Measurements from ENCODE around the gene CCDC74A.
"Not testable (repeated sequence)": the region's sequence is repeated elsewhere in the genome, so short reads cannot be mapped to it uniquely, and the experiment has no call there.

Gene CCDC74A

GRCh38 chr2:131529864-131530445 is 2.3 kb downstream of the CCDC74A start:
- DNase-seq = not testable (repeated sequence)

- DNase-seq = not testable (repeated sequence)
Observed at GRCh38 chr2:131530626-131531344, 3.1 kb downstream of the CCDC74A start.

- not testable (repeated sequence) for DNase-seq
Observed at GRCh38 chr2:131531547-131532185, 4.0 kb downstream of the CCDC74A start.

DNA sequence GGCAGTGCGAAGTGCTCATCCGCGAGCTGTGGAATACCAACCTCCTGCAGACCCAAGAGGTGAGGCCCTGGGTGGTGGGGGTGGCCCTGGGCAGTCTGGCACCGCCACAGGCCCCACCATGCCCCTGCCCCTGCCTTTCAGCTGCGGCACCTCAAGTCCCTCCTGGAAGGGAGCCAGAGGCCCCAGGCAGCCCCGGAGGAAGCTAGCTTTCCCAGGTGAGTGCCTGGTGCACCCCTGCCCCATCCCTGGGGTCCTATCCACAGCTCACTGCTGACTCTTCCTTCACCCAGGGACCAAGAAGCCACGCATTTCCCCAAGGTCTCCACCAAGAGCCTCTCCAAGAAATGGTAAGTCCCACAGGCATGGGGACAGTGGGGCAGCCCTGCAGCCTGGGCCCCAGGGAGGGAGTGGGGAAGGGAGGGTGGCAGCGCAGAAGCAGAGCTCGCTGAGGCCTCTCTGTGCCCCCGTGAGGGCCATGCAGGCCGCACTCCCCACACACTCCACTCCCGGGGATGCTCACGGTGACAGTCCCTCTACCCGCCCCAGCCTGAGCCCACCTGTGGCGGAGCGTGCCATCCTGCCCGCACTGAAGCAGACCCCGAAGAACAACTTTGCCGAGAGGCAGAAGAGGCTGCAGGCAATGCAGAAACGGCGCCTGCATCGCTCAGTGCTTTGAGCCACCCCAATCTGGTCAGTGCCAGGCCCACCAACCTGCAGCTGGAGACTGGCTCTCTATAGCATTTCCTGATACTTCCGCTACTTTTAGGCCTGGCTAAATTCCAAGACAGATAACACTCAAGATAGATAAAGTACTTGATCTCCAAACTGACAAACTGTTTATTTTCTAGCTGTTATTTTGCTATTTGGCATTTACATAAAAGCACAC is 5.3 kb downstream of the CCDC74A start:
- DNase-seq = not testable (repeated sequence)

DNA sequence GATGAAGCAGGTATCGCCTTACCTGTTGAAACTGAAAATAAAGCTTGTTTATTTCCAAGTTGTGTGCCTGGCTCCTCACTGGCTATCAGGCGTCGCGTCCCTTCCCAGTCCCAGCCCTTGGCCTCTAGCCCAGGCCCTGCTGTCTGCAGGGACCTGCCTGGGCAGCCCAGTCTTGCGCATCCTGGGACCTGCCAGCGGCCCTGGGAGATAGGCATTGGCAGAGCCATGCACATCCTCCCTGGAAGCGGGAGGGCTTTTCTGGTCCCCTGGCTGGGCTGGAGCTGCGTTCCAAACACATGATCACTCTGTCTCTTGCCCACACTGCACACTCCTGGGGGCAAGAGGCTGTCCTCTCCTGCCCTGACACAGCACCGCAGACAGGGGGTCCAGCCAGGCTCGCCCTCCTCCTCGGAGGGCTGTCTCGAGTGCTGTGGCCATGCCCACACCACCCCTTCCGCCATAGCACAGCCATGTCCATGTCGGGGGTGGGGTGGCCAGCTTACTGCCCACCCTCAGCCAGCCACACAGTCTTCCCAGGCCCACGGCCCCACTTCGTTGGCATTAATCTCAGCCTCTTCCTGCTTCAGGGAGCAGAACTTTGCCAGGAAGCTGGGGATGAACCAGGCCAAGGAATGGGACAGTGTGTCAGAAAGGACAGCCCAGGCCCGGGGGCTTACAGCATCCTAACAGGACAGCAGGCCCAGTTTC is 6.1 kb downstream of the CCDC74A start:
- DNase-seq = not testable (repeated sequence)

GRCh38 chr2:131534317-131534672 is 6.6 kb downstream of the CCDC74A start:
- not testable (repeated sequence) for DNase-seq

- DNase-seq = not testable (repeated sequence)
Observed at GRCh38 chr2:131534965-131535364, 7.3 kb downstream of the CCDC74A start.

- no peak for DNase-seq
Observed at GRCh38 chr2:131535526-131535925, 7.8 kb downstream of the CCDC74A start.

- DNase-seq = not testable (repeated sequence)
Observed at GRCh38 chr2:131535951-131536826, 8.5 kb downstream of the CCDC74A start.

DNA sequence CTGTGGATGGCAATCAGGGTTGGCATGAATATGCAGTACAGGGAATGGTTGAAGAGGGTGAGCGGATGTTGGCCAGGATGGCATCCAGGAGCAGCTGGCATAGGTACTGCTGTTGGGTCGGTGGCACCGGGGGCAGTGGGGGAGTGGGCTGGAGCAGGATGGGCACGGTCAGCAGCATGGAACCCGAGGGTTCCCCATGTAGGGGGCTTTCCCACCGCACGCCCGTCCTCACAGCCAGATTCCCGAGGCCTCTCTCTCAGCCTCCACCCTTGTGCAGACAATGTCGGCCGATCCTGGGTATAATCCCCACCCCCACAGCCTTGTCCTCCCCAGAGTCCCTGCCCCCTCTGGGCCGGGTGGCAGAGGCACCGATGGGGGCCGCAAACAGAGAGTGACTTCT is 9.2 kb downstream of the CCDC74A start:
- DNase-seq = not testable (repeated sequence)

DNA sequence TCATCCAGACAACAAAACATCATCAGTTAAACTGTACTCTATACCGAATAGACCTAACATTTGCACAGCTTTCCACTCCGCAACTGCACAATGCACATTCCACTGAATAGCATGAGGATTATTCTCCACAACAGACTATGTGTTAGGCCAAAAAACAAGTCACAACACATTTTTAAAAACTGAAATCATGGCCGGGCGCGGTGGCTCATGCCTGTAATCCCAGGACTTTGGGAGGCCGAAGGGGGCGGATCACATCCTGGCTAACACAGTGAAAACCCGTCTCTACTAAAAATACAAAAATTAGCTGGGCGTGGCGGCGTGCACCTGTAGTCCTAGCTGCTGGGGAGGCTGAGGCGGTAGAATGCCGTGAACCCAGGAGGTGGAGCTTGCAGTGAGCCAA is 11.2 kb downstream of the CCDC74A start:
- DNase-seq = not testable (repeated sequence)

GRCh38 chr2:131542438-131543384 is 15.0 kb downstream of the CCDC74A start:
- no peak for DNase-seq

DNA sequence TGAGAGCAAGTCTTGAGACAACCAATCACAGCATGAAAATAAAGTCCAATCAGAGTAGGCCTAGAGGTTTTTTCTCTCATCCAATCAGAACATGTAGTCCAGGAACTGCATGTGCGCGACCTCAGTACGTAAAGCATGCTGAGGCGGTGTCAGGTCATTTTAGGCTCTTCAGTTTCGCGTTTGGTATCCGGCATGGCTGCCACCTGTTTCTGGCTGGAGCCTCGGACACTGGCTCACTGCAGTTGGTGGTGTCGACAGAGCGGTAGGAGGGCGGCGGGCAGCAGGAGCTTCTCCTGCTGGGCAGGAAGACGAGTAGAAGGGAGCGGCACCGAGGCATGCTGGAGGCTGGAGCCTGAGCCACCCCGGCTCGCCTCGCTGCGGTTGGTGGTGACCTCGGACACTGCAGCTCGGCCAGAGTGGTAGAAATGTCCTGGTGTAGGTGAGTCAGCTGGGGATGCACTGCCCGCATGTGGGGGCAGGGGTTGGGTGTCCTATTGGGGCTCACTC is 15.8 kb downstream of the CCDC74A start:
- DNase-seq = no peak

DNA sequence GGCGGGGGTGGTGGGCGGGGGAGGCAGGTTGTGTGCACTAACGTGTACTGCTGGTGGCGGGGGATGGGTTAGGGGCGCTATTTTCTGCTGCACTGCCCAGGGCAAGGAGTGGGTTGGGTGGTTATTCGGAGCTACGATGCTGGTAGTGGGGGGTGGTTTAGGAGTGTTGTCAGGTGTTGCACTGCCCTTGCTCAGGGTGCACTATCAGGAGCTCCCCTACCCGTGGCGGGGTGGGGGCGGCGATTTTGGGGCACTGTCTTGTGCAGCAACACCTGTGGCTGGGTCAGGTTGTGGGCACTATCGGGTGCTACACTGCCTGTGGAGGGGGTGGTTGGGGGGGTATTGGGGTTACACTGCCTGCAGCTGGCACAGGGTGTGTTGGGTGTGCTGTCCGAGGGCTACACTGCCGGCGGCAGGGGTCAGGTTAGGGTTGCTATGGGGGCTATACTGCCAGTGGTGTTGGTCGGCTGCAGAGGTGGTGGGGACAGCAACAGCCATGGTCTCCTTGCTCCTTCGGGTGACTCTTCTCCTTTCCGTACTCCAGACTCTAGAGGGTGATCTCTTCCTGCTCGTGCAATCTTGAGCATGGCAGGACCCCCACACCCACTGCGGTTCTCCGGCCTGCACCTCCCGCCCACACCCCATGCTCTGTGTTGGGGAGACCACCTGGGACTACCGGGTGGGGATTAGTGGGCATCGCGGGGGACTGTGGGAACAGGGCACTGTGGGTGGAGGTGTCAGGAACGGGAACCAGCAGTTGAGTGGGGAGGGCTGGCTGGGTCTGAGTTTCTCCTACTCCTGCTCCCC is 16.5 kb downstream of the CCDC74A start:
- not testable (repeated sequence) for DNase-seq

GRCh38 chr2:131544813-131545165 is 17.1 kb downstream of the CCDC74A start:
- DNase-seq = not testable (repeated sequence)

DNA sequence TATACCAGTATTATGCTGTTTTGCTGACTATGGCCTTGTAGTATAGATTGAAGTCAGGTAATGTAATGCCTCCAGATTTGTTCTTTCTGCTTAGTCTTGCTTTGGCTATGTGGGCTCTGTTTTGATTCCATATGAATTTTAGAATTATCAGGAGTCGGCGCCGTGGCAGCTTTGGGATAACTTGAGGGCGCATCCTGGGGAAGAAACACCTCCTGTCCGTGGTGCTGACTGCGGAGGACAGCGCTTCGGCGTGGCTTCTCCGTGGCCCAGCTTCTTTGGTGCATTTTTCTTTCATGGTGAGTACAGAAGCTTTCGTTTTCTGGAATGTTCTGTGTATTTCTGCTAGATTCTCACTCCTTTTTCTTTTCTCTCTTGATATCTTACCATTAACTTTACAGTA is 25.2 kb downstream of the CCDC74A start:
- DNase-seq = no peak

- no peak for DNase-seq
Observed at GRCh38 chr2:131556998-131557397, 29.3 kb downstream of the CCDC74A start.

GRCh38 chr2:131557558-131558321 is 30.1 kb downstream of the CCDC74A start:
- no peak for DNase-seq
